IPS-11a (cell line): ENCODE measurements around the gene POLR2A.
A peak's percentile ranks its signal among the peaks of the same experiment; 100 is the strongest.

Source experiments
- H3K4me3 ChIP-seq: one replicate; pipeline ENCODE4 v1.5.1; 2013; ENCODE audit warnings: low read depth, low read length, control low read depth

Gene POLR2A

GRCh38 chr17:7548585-7549400 lies 64.6 kb downstream of the POLR2A start, which contains the start of gene TNFSF12:
Gene TNFSF12 (plus strand): TSS chr17:7549058. CDS start chr17:7549154, 96 bp downstream.
- H3K4me3 ChIP-seq: peak within 1 kb of the TSS; percentile 67
